Measurements from ENCODE around the gene TNRC6C.
"Not testable (repeated sequence)": the region's sequence is repeated elsewhere in the genome, so short reads cannot be mapped to it uniquely, and the experiment has no call there.

GRCh38 chr17:78115803-78116202, 157.3 kb downstream of the TNRC6C start:
- TF ChIP-seq CTCF (optimal IDR thresholded peaks at IDR 0.05 in 1 of 3, IDR thresholded peaks at IDR 0.05 in 1 of 3, conservative IDR thresholded peaks at IDR 0.05 in 1 of 3; ENCODE audit: extremely low read depth in 1 of 3, insufficient read depth in 2 of 3, low read length in 3 of 3); EZH2 (IDR thresholded peaks at IDR 0.05; ENCODE audit: low read length): not testable (repeated sequence)

All from keratinocyte (primary cell).